Cardiac fibroblast (primary cell): ENCODE data around the gene COX6A1.

Experiments
- DNase-seq, 2 donors: peaks; one replicate each; pipeline versions ENCODE4 v3.0.0 to v3.0.0-alpha.2; 2010; ENCODE audit warnings: low read depth in 2 of 2
- H3K4me3 ChIP-seq, 2 donors: replicated peaks in 1 of 2; 1 replicate in 1 of 2; 2 replicates in 1 of 2; pipeline ENCODE4 v1.5.1; 2011; ENCODE audit warnings: low read depth in 2 of 2, low read length in 2 of 2, mild to moderate bottlenecking in 2 of 2, moderate library complexity in 1 of 2
- CTCF ChIP-seq: IDR thresholded peaks from one replicate; pipeline ENCODE4 v1.5.1; 2011; ENCODE audit warnings: low read depth, mild to moderate bottlenecking, low read length, inconsistent platforms

Gene COX6A1

GRCh38 chr12:120455302-120455701 lies 17.4 kb downstream of the COX6A1 start:
- no peak overlapping the region for H3K4me3 ChIP-seq
- DNase-seq = no peak
- no peak for TF ChIP-seq CTCF

- peak in 1 of 2 donors; percentile 17 for DNase-seq
- H3K4me3 ChIP-seq = no peak overlapping the region
- TF ChIP-seq CTCF = peak; percentile 47
Observed at GRCh38 chr12:120457133-120457532, 19.2 kb downstream of the COX6A1 start.

- no peak for TF ChIP-seq CTCF
- DNase-seq = no peak
- no peak overlapping the region for H3K4me3 ChIP-seq
Observed at GRCh38 chr12:120460157-120460556, 22.2 kb downstream of the COX6A1 start.

GRCh38 chr12:120462099-120462640 lies 24.3 kb downstream of the COX6A1 start:
- H3K4me3 ChIP-seq = no peak overlapping the region
- TF ChIP-seq CTCF = no peak

GRCh38 chr12:120463712-120464111 lies 25.8 kb downstream of the COX6A1 start:
- H3K4me3 ChIP-seq = no peak overlapping the region
- TF ChIP-seq CTCF = no peak
- DNase-seq = no peak

More at GRCh38 chr12:120462099-120462640, 24.3 kb downstream of the COX6A1 start:
- no peak for DNase-seq

GRCh38 chr12:120465756-120466155 lies 27.8 kb downstream of the COX6A1 start:
- no peak overlapping the region for H3K4me3 ChIP-seq
- TF ChIP-seq CTCF = no peak
- no peak for DNase-seq
